ENCODE data around the gene MAN2B1.
"Not testable (repeated sequence)": the region's sequence is repeated elsewhere in the genome, so short reads cannot be mapped to it uniquely, and the experiment has no call there.

MAN2B1 gene

GRCh38 chr19:12656899-12657571, 9.5 kb downstream of the MAN2B1 start:
- no peak for DNase-seq

DNA sequence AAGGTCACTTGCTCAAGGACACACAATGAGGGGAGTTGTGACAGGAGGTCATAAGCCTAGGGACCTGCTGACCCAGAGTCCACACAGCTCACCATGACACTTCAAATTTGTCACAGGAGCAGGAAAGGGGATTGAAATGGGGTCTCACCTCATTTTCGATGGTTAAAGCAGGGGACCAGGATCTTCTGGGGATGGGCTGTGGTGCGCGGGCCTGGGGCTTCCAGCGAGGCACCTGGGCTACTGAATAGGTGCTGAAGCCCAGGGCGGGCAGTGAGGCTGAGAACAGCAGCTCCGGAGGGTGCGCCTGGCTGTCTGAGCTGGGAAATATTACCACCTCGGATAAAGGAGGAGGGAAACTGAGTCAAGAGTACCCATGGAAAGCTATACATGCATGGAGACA, 11.0 kb downstream of the MAN2B1 start:
- DNase-seq = no peak

DNA sequence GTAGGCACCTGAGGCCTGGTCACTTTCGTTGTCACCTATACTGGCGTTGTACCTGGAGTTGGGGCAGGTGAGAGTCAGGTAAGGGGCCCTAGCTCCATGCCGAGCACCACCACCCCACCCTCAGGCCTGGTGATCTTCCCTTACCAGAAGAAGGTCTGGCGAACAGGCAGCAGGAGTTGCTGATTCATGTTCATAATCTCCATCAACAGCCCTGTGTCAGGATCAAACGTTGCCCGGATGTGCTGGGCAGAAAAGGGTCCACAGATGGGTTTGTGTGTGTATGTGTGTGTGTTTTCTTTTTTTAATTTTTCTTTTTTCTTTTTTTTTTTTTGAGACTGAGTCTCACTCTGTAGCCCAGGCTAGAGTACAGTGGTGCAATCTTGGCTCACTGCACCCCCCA, 14.3 kb downstream of the MAN2B1 start:
- DNase-seq = no peak

GRCh38 chr19:12649941-12650340, 16.6 kb downstream of the MAN2B1 start:
- no peak for DNase-seq

GRCh38 chr19:12648088-12648487, 18.5 kb downstream of the MAN2B1 start:
- no peak for DNase-seq

GRCh38 chr19:12647490-12648071, 19.0 kb downstream of the MAN2B1 start:
- no peak for DNase-seq

GRCh38 chr19:12647047-12647446, 19.5 kb downstream of the MAN2B1 start:
- DNase-seq = no peak

DNA sequence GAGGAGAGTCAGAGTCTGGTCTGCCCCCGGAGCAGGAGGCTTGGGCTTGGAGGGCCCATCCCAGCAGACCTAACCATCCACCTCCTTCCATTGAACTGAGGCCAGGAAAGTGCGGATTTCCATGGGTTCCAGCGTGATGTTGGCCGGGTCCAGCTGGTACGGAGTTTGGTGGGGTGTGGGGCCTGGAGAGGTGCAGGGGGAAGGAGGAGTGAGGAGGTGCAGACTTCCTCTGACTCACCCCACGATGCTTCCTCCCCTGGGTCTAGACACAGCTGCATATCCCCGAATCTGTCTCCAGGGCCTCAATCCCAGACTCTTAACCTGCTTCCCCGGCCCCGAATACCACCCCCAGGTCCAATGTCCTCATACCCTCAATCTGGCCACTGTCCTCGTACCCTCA, 20.0 kb downstream of the MAN2B1 start:
- no peak for DNase-seq

- DNase-seq = not testable (repeated sequence)
These were observed 22.8 kb downstream of the MAN2B1 start for GRCh38 chr19:12643716-12644115.

DNA sequence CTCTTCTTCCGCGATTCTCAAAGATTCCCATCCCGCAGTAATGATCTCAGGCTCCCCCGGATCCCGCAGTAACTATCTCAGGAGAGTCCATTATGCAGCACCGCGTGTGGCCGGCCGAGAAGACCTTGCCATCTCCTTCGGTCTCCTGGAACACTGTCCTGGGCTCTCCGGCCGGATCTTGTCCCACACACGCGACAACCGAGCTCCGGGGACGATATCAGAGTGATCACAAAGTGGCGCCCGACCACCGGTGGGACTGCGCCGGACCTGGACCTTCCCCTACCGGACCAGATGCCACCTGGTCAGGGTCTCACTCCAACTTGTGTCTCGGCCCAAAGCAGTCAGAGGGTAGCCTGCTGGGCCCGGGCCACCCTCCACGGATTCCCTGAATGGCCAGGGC, 24.0 kb downstream of the MAN2B1 start:
- no peak for DNase-seq

GRCh38 chr19:12641456-12641855, 25.1 kb downstream of the MAN2B1 start:
- no peak for DNase-seq

DNA sequence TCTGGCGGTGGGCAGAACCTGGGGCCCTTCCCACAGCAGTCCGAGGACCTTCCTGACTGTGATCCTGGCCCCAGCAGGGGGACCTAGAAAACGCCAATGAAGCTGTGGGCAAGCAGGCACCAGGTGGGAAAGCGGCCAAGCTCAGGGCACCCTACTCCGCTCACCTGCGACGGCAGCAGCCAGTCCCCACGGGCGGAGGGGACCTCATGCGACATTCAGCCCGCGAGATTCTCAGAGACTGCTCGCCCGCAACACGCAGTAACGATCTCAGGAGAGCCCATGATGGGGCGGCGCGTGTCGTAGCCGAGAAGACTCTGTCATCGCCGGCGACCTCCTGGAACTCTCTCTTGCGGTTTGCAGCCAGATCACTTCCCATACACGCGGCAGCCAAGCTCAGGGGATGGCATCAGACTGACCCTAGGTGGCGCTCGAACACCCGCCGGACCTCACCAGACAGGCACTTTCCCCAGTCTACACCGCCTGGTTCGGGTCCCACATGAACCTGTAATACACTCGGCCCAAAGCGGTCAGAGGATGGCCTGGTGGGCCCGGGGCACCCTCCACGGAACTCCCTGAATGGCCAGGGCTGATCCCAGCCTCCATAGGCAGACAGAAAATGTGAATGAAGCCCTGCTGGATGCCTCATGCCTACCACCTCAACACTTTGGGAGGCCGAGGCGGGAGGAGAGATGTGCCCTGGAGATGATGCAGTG, 26.5 kb downstream of the MAN2B1 start:
- peak; percentile 74 for DNase-seq

DNA sequence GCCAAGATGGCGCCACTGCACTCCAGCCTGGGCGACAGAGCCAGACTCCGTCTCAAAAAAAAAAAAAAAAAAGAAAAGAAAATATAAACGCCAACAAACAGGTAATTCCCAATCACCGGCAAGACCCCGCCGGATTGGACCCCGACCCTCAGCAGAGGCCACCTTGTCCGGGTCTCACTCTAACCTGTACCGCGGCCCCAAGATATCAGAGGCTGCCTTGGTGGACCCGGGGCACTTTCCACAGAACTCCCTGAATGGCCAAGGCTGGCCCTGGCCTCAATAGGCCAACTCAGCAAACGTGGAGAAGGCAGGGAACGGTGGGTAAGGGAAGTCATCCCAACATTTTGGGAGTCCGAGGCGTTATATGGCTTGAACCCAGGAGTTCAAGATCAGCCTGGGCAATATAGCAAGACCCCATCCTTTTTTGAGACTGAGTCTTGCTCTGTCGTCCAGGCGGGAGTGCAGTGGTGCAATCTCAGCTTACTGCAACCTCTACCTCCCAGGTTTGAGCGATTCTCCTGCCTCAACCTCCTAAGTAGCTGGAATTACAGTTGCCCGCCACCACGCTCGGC, 27.8 kb downstream of the MAN2B1 start:
- DNase-seq = no peak

GRCh38 chr19:12636631-12637030, 29.9 kb downstream of the MAN2B1 start:
- DNase-seq = no peak

GRCh38 chr19:12629215-12629614, 37.3 kb downstream of the MAN2B1 start:
- DNase-seq = no peak

GRCh38 chr19:12628040-12629022, 38.2 kb downstream of the MAN2B1 start:
- DNase-seq = no peak

- no peak for DNase-seq
These were observed 39.6 kb downstream of the MAN2B1 start for GRCh38 chr19:12626958-12627357.

- no peak for DNase-seq
These were observed 43.0 kb downstream of the MAN2B1 start for GRCh38 chr19:12623361-12624031.

GRCh38 chr19:12621253-12622024, 45.1 kb downstream of the MAN2B1 start:
- not testable (repeated sequence) for DNase-seq

- DNase-seq = no peak
These were observed 48.9 kb downstream of the MAN2B1 start for GRCh38 chr19:12617646-12618045.

GRCh38 chr19:12611361-12611699, 55.2 kb downstream of the MAN2B1 start:
- no peak for DNase-seq

All from activated CD4-positive, alpha-beta T cell treated with anti-CD3 and anti-CD28 coated beads for 1 hour (primary cell).